PC-9 (cell line): ENCODE results near the gene ABAT.

Experiments used
- EZH2 ChIP-seq: fragments of 200-600 bp; sonication (generic); IDR thresholded peaks from 2 replicates; pipeline ENCODE4 v1.8.0; 2017; ENCODE audit warnings: antibody characterized with exemption, low read depth
- TF ChIP-seq, protein P1 (sequence below): fragments of 200-600 bp; sonication (generic); conservative IDR thresholded peaks from 2 replicates; pipeline ENCODE4 v1.6.1; 2017; ENCODE audit warnings: mixed run types, antibody characterized with exemption, mild to moderate bottlenecking, moderate library complexity

DNA sequence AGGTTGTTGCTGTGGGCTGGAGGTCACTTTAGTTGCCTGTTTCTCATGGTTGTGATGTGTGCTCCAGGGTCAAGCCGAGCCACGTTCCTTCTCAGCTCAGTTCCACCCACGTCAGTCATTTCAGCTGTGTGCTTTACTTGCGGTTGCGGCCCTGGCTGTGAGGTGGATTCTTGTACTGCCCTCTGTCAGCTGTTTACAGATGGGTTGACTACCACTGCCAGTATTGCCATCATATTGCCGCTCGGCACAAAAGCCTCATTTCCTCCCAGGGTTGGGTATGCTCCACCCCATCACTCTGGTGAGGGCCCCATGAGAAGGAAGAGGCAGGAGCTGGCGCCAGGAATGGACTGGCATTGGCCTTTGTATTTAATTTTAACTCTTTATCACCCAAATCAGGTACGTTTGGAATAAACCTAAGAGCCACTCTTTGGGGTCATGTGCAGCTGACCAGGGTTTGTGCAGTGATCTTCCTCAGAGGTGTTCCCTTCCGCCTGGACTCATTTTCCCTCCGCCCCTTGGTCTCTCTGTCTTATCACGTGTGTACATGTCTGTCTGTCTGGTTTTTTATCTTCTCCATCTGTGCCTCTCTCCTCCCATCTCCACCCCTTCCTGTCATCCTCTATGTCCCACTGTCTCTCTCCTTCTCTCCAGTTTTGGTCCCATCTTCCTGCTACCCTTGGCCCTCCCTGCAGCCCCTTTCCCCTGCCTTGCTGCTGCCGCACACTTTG is 27.9 kb upstream of the ABAT start:
- TF ChIP-seq, protein P1, sequence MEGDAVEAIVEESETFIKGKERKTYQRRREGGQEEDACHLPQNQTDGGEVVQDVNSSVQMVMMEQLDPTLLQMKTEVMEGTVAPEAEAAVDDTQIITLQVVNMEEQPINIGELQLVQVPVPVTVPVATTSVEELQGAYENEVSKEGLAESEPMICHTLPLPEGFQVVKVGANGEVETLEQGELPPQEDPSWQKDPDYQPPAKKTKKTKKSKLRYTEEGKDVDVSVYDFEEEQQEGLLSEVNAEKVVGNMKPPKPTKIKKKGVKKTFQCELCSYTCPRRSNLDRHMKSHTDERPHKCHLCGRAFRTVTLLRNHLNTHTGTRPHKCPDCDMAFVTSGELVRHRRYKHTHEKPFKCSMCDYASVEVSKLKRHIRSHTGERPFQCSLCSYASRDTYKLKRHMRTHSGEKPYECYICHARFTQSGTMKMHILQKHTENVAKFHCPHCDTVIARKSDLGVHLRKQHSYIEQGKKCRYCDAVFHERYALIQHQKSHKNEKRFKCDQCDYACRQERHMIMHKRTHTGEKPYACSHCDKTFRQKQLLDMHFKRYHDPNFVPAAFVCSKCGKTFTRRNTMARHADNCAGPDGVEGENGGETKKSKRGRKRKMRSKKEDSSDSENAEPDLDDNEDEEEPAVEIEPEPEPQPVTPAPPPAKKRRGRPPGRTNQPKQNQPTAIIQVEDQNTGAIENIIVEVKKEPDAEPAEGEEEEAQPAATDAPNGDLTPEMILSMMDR = no peak
- TF ChIP-seq EZH2 = no peak
